ENCODE data around the gene HBM. TPM values are rescaled to one million over a fixed set of nuclear protein-coding genes. Genes with fewer than 3 reads are reported as not detected.

The HBM gene, protein sequence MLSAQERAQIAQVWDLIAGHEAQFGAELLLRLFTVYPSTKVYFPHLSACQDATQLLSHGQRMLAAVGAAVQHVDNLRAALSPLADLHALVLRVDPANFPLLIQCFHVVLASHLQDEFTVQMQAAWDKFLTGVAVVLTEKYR
- total RNA-seq (under 1 TPM in 2 of 7 donors, not detected in 5; 0.78 to 0.92 TPM), polyA plus RNA-seq (not detected)
- long read RNA-seq, donor 1, result 0 reads
- long read RNA-seq, donor 2, partial matches to known transcripts, result 0 of 2 reads
- long read RNA-seq, donor 2, other reads (novel, unspliced or antisense), result 0 of 2 reads
- long read RNA-seq, donor 3, result 0 reads

DNA sequence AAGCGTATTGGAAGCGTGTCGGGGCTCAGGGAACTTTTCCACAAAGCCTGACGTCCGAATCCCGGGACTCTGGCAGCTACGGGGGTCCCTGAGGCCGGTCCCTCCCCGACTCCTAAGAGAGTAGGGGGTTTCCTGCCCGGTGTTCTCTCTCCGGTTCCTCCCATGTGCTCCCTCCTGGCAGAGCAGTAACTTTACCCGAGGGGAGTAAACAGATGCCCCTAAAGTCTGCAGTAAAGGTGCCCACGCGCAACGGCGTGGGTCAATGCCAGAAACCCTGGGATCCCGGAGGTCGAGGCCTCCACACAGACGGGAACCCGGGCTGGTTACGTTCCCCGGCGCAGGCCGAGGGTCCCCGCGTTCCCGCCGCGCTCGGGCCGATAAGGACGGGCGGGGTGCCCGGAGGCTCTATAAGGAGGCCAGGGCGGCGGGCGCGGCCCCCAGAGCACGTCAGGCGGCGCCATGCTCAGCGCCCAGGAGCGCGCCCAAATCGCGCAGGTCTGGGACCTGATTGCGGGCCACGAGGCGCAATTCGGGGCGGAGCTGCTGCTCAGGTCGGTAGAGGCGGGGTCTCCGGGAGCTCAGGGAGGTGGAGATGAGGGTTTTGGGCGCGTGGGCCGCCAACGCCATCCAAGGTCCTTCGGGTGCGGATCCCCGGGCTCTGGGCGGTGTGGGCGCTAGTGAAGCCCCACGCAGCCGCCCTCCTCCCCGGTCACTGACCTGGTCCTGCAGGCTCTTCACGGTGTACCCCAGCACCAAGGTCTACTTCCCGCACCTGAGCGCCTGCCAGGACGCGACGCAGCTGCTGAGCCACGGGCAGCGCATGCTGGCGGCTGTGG lies at the start of gene HBM:
Gene HBM (plus strand): TSS at position 440 of the 836 bp plus-strand sequence. CDS start 20 bp downstream, at position 460.
- Histone ChIP-seq H3K4me1 (ENCODE audit: insufficient read depth) (peaks cover 8% of the 10 kb centered on the region), H3K27ac (no peak within 1 kb of the TSS), H3K9me3 (no peaks in the 10 kb centered on the region), H3K4me3 (no peak within 1 kb of the TSS), H3K36me3 (no peaks in the 10 kb centered on the region), H3K27me3 (no peaks in the 10 kb centered on the region)
- no peak for DNase-seq
- intact Hi-C loops (cut with DNase I), result no loop called here
- WGBS, 3 donors, result 1 to 2% (median 1%) methylated on average over 57 to 75 of the region's 75 CpGs
- TF ChIP-seq POLR2A (IDR thresholded peaks at IDR 0.05), result no peak
- no peak for TF ChIP-seq EP300 (IDR thresholded peaks at IDR 0.05)
- TF ChIP-seq, protein P1, sequence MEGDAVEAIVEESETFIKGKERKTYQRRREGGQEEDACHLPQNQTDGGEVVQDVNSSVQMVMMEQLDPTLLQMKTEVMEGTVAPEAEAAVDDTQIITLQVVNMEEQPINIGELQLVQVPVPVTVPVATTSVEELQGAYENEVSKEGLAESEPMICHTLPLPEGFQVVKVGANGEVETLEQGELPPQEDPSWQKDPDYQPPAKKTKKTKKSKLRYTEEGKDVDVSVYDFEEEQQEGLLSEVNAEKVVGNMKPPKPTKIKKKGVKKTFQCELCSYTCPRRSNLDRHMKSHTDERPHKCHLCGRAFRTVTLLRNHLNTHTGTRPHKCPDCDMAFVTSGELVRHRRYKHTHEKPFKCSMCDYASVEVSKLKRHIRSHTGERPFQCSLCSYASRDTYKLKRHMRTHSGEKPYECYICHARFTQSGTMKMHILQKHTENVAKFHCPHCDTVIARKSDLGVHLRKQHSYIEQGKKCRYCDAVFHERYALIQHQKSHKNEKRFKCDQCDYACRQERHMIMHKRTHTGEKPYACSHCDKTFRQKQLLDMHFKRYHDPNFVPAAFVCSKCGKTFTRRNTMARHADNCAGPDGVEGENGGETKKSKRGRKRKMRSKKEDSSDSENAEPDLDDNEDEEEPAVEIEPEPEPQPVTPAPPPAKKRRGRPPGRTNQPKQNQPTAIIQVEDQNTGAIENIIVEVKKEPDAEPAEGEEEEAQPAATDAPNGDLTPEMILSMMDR (IDR thresholded peaks at IDR 0.05), result no peak

DNA sequence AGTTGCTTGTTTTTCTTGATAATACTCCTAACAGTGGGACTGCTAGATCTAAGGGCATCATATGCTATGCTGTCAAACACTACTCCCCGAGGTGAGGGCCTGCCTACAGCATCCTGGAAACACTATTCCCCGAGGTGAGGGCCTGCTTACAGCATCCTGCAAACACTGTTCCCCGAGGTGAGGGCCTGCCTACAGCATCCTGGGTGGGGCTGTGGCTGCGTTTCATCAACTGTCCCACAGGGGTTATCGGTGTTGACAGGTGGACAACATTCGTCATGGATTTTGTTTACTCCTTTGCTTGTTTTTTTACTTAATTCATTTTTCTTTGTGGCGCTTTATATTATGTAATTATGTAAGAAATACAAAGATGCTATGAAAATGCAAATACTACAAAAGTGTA lies 49.8 kb upstream of the HBM start:
- TF ChIP-seq, protein P1 (IDR thresholded peaks at IDR 0.05), result no peak
- TF ChIP-seq POLR2A (IDR thresholded peaks at IDR 0.05) (no peak), EP300 (IDR thresholded peaks at IDR 0.05) (no peak)
- Histone ChIP-seq H3K36me3 (no peaks in the 10 kb centered on the region), H3K4me1 (ENCODE audit: insufficient read depth) (peaks cover 7% of the 10 kb centered on the region), H3K4me3 (no peak overlapping the region), H3K9me3 (no peaks in the 10 kb centered on the region), H3K27me3 (no peaks in the 10 kb centered on the region), H3K27ac (no peak overlapping the region)
- DNase-seq, result no peak
- WGBS, 3 donors, result 73 to 76% (median 75%) methylated on average over 7 of the region's 7 CpGs
- intact Hi-C loops (cut with DNase I), result no loop called here

DNA sequence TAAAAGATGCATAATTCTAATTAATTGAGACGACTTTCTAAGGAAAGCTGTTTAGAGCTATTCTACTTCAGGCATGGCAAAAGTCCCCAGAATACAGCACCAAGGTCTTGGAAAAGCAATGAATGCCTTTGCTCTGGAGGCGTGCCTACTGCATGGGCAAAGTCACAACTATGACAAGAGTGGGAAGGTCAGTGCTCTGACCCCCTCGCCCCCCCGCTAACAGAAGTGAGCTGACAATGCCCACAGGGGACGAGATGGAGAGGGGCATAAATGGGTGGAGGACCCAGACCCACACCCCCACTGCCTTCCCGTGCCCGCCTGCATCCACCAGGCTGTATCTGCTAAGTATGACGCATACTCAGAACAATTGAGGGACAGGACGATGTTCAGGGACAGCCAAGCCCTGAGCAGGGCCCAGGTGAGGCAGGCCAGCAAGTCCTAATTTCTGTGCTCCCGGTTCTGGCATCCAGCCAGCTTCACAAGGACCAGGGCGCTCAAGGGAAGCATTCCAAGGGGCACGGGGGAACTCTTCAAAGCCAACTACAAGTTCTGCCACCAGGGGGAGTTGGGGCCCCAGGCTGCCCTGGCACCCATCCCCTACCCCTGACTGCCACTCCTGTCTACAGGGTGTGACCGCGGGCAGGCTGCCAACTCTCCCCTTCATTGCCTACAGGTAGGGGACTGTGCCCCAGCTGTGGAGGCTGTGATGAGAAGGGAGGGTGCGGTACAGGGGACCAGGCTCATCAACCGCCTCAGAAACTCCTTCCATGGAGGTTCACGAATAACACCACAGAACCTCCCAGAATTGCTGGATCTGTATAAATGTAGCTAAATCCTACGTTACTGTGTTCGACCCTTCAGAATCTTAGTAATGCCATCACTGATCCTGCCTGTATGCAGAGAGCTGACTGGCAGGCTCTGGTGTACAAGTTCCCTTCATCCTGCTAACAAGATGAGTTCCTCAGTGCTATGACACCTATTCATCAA lies 48.1 kb upstream of the HBM start:
- Histone ChIP-seq H3K27me3 (no peaks in the 10 kb centered on the region), H3K4me1 (ENCODE audit: insufficient read depth) (peaks cover 7% of the 10 kb centered on the region), H3K9me3 (no peaks in the 10 kb centered on the region), H3K27ac (no peak overlapping the region), H3K4me3 (no peak overlapping the region), H3K36me3 (no peaks in the 10 kb centered on the region)
- intact Hi-C loops (cut with DNase I), result no loop called here
- peak in 4 of 5 donors; percentile 32 to 59 (median 52) for DNase-seq
- TF ChIP-seq EP300 (IDR thresholded peaks at IDR 0.05) (no peak), POLR2A (IDR thresholded peaks at IDR 0.05) (no peak)
- TF ChIP-seq, protein P1 (IDR thresholded peaks at IDR 0.05), result no peak
- WGBS, 3 donors, result 72 to 75% (median 72%) methylated on average over 19 of the region's 19 CpGs

DNA sequence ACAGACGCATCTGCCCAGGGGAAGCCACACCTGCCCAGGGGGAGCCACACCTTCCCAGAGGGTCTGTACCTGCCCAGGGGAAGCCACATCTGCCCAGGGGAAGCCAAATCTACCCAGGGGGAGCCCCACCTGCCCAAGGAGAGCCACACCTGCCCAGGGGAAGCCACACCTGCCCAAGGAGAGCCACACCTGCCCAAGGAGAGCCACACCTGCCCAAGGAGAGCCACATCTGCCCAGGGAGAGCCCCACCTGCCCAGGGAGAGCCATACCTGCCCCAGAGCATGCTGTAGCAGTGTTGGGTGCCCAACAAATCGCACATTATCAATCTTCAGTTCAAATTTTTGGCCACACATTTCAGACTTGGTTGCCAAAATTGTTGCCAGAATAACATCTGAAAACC lies 46.9 kb upstream of the HBM start:
- intact Hi-C loops (cut with DNase I), result no loop called here
- DNase-seq, result no peak
- no peak overlapping the region for H3K4me3 ChIP-seq
- TF ChIP-seq, protein P1 (IDR thresholded peaks at IDR 0.05), result no peak
- TF ChIP-seq POLR2A (IDR thresholded peaks at IDR 0.05), result no peak
- TF ChIP-seq EP300 (IDR thresholded peaks at IDR 0.05), result no peak
- H3K9me3 ChIP-seq, result no peaks in the 10 kb centered on the region
- no peak overlapping the region for H3K27ac ChIP-seq
- H3K36me3 ChIP-seq, result no peaks in the 10 kb centered on the region
- 89 to 95% (median 90%) methylated on average over 2 of the region's 2 CpGs for WGBS, 3 donors
- no peaks in the 10 kb centered on the region for H3K27me3 ChIP-seq
- no peaks in the 10 kb centered on the region for H3K4me1 ChIP-seq (ENCODE audit: insufficient read depth)
